ENCODE results near the gene ALKBH7. TPM values are rescaled to one million over a fixed set of nuclear protein-coding genes. Genes with fewer than 3 reads are reported as not detected.
A peak's percentile ranks its signal among the peaks of the same experiment; 100 is the strongest.
"Not testable (repeated sequence)": the region's sequence is repeated elsewhere in the genome, so short reads cannot be mapped to it uniquely, and the experiment has no call there.

The ALKBH7 gene
- total and polyA plus RNA-seq, 2 donors = 62.9 to 66.5 TPM

DNA sequence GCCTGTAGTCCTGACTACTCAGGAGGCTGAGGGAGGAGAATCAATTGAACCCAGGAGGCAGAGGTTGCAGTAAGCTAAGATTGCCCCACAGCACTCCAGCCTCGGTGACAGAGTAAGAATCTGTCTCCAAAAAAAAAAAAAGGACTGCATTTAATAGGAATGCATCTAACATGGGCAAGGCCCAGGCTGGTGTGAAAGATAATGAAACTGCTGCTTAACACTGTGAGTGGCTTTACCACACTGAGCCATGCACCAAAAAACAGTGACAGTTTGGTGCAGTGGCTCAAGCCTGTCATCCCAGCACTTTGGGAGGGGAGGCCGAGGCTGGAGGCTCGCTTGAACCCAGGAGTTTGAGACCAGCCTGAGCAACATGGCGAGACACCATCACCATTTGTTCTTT is 11.8 kb downstream of the ALKBH7 start:
- WGBS = 96% methylated on average over 4 of the region's 4 CpGs
- Histone ChIP-seq H3K36me3 (ENCODE audit: control insufficient read depth in 2 of 2, insufficient read depth in 2 of 2, low read length in 1 of 2) (peaks cover 86 to 89% of the 10 kb centered on the region in 2 donors), H3K9me3 (ENCODE audit: control insufficient read depth in 2 of 2, insufficient read depth in 1 of 2, low read length in 1 of 2) (peaks cover 1 to 5% of the 10 kb centered on the region in 2 donors), H3K4me3 (ENCODE audit: low read length in 2 of 2) (no peak overlapping the region), H3K27ac (ENCODE audit: low read depth in 1 of 2, low read length in 1 of 2) (no peak overlapping the region), H3K4me1 (ENCODE audit: control insufficient read depth in 2 of 2, insufficient read depth in 2 of 2, low read length in 2 of 2) (no peaks in the 10 kb centered on the region), H3K27me3 (ENCODE audit: control insufficient read depth in 2 of 2, insufficient read depth in 1 of 2, low read length in 1 of 2) (no peaks in the 10 kb centered on the region)
- DNase-seq (ENCODE audit: low read depth in 6 of 9, low spot score in 9 of 9) = no peak

DNA sequence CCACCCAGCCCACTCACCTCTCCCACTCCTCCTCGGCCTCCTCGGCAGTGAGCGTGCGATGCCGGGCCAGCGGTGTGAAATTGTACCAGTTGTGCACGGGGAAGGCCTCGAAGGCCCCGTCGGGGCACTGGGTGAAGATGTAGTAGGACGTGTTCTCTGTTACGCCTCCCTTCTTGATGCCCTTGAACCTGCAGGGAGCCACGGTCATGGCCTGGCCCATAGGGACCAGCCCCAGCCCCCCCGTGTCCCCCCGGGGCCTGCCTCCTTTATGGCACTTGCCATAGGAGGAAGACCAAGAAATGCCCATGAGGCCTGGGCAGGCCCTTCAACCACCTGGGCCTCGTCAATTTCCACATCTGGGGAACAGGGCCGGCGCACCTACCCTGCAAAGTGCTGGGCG is 14.8 kb downstream of the ALKBH7 start:
- no peak for DNase-seq (ENCODE audit: low read depth in 6 of 9, low spot score in 9 of 9)
- Histone ChIP-seq H3K27ac (ENCODE audit: low read depth in 1 of 2, low read length in 1 of 2) (no peak overlapping the region), H3K9me3 (ENCODE audit: control insufficient read depth in 2 of 2, insufficient read depth in 1 of 2, low read length in 1 of 2) (no peaks in the 10 kb centered on the region), H3K4me3 (ENCODE audit: low read length in 2 of 2) (no peak overlapping the region), H3K27me3 (ENCODE audit: control insufficient read depth in 2 of 2, insufficient read depth in 1 of 2, low read length in 1 of 2) (no peaks in the 10 kb centered on the region), H3K36me3 (ENCODE audit: control insufficient read depth in 2 of 2, insufficient read depth in 2 of 2, low read length in 1 of 2) (peaks cover 63 to 71% of the 10 kb centered on the region in 2 donors), H3K4me1 (ENCODE audit: control insufficient read depth in 2 of 2, insufficient read depth in 2 of 2, low read length in 2 of 2) (peaks cover 3 to 6% of the 10 kb centered on the region in 2 donors)
- WGBS = 96% methylated on average over 19 of the region's 19 CpGs

DNA sequence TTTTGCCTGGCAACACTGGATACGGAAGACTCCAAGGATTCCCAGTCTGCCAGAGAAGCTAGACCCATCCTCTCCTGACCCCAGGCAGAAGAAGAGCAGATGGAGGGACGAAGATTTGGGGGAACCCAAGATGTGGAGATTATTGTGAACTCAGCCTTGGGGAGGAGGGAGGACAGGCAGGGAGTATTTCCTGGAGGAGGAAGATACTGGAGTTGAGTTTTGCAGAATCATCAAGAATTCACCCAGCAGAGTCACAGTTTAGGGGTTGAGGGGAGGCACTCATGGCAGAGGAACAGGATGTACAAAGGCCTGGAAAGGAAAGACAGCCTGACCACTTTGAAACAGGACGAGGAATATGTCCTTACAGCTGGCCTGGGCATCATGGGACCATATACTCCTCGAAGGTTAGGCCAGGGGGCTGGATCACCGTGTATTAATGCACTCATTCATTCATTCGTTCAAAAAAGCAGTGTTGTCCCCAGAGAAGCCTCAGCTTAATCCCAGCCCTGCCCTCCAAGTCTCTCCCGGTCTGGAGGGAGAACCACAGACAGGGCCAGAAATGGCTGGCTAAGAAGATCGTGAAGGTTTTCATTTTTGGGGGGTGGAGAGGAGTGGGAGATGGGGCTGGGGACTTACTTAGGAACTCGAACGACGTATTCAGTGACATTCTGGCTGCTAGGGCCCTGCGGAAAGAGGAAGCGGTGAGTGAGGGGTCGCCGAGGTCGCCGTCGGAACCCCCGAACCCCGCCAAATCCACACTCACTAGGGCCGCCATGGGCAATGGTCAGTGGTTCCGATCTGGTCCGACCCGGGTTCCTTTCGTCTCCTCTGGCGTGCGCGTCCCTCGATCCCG is 19.9 kb downstream of the ALKBH7 start:
- Histone ChIP-seq H3K9me3 (ENCODE audit: control insufficient read depth in 2 of 2, insufficient read depth in 1 of 2, low read length in 1 of 2) (no peaks in the 10 kb centered on the region), H3K27me3 (ENCODE audit: control insufficient read depth in 2 of 2, insufficient read depth in 1 of 2, low read length in 1 of 2) (no peaks in the 10 kb centered on the region), H3K27ac (ENCODE audit: low read depth in 1 of 2, low read length in 1 of 2) (peak overlapping the region; percentile 72 to 87), H3K36me3 (ENCODE audit: control insufficient read depth in 2 of 2, insufficient read depth in 2 of 2, low read length in 1 of 2) (peaks cover 19 to 31% of the 10 kb centered on the region in 2 donors), H3K4me1 (ENCODE audit: control insufficient read depth in 2 of 2, insufficient read depth in 2 of 2, low read length in 2 of 2) (peaks cover 7 to 17% of the 10 kb centered on the region in 2 donors), H3K4me3 (ENCODE audit: low read length in 2 of 2) (peak overlapping the region; percentile 54 to 82)
- no peak for DNase-seq (ENCODE audit: low read depth in 6 of 9, low spot score in 9 of 9)
- WGBS = 9% methylated on average over 30 of the region's 30 CpGs

DNA sequence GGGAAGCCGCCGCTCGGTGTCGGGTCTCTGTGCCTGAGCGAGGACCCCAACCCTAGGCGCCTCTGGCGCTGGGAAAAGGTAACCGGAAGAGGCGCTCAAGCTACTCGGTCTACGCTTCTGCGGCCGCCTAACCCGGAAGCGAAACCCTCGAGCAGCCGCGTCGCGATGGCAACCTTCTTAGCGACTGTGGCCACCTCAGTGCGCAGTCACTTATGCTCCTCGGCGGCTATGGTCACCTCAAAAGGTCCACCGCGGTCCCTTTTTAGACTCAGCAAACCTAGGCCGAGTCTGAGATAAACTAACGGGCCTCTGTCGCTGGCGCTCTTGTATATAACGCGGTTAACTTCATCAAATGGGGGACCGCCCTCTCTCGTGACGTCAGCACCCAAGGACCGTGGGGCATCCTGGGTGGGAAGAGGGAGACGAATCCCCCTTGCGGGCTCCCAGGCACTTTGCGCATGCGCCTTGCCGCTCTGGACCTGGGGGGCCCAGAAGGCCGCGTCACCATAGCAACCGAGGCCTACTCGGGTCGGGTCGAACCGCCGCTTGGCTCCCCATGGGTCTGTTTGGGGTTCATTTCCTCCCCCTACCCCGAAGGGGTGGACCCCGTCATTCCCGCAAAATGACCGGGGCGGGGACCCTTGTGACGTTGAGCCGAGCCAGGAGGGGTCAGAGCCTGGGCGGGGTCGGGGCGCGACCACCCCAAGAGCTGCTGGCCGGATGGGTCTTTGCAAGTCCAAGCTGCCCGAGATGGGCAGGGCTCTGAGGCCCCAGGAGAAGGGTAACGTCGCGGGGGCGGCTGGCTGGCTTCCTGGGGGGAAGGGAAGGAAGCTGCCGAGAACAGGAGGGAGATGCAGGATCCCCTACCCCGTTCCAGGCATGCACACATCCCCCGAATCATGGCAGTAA is 20.7 kb downstream of the ALKBH7 start, which contains the start of gene GTF2F1:
GTF2F1 (minus strand) TSS at position 91 of the 909 bp plus-strand sequence. CDS start 169 bp downstream, outside the sequence.
- under 1% methylated on average over 69 of the region's 69 CpGs for WGBS
- Histone ChIP-seq H3K9me3 (ENCODE audit: control insufficient read depth in 2 of 2, insufficient read depth in 1 of 2, low read length in 1 of 2) (no peaks in the 10 kb centered on the region), H3K27me3 (ENCODE audit: control insufficient read depth in 2 of 2, insufficient read depth in 1 of 2, low read length in 1 of 2) (no peaks in the 10 kb centered on the region), H3K27ac (ENCODE audit: low read depth in 1 of 2, low read length in 1 of 2) (peak within 1 kb of the TSS; percentile 72 to 87), H3K4me1 (ENCODE audit: control insufficient read depth in 2 of 2, insufficient read depth in 2 of 2, low read length in 2 of 2) (peaks cover 7 to 17% of the 10 kb centered on the region in 2 donors), H3K4me3 (ENCODE audit: low read length in 2 of 2) (peak within 1 kb of the TSS; percentile 54 to 82), H3K36me3 (ENCODE audit: control insufficient read depth in 2 of 2, insufficient read depth in 2 of 2, low read length in 1 of 2) (peaks cover 10 to 23% of the 10 kb centered on the region in 2 donors)
- DNase-seq (ENCODE audit: low read depth in 6 of 9, low spot score in 9 of 9) = peak; percentile 89 to 97 (median 93)

DNA sequence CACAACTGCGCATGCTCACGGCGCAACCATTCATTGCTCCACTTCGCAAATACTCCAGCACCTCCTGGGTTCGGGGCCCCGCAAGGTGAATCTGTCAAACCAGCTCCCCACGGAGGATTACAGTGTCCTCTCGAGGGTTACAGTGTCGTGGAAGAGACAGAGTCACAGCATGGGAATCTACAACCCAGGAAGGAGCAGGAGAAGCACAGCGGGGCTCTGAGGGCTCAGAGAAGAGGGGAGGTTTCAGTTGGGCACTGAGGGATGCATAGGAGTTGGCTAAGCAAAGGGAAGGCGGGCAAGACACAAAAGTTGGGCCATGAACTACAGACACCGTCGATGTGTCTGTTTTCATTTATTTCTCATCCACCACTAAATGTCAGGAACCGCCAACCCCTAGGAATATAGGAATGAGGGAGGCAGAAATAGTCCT is 21.4 kb downstream of the ALKBH7 start:
- H3K4me1 ChIP-seq (ENCODE audit: control insufficient read depth in 2 of 2, insufficient read depth in 2 of 2, low read length in 2 of 2) = peaks cover 7 to 17% of the 10 kb centered on the region in 2 donors
- DNase-seq (ENCODE audit: low read depth in 6 of 9, low spot score in 9 of 9) = no peak
- 28% methylated on average over 14 of the region's 14 CpGs for WGBS
- H3K4me3 ChIP-seq (ENCODE audit: low read length in 2 of 2) = peak overlapping the region; percentile 54 to 82
- H3K9me3 ChIP-seq (ENCODE audit: control insufficient read depth in 2 of 2, insufficient read depth in 1 of 2, low read length in 1 of 2) = no peaks in the 10 kb centered on the region
- peaks cover 5 to 17% of the 10 kb centered on the region in 2 donors for H3K36me3 ChIP-seq (ENCODE audit: control insufficient read depth in 2 of 2, insufficient read depth in 2 of 2, low read length in 1 of 2)
- no peaks in the 10 kb centered on the region for H3K27me3 ChIP-seq (ENCODE audit: control insufficient read depth in 2 of 2, insufficient read depth in 1 of 2, low read length in 1 of 2)
- H3K27ac ChIP-seq (ENCODE audit: low read depth in 1 of 2, low read length in 1 of 2) = peak overlapping the region; percentile 72 to 87

DNA sequence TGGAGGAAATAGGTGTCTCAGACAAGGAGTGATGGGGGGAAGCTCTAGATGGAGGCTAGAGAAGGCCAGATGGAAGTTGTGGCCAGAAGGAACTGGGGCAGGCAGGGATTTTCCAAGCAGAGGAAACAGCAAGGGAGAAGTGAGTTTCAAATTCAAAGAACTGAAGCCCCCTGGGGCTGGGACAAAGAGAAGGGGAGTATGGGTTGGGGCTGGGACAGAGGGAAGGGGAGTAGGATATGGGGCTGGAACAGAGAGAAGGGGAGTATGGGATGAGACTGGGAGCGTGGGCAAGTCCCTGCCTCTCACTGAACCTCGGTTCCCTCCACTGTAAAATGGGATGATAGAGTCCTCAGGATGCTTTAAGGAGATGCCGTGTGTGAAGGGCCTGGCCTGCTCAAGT is 22.2 kb downstream of the ALKBH7 start:
- H3K27me3 ChIP-seq (ENCODE audit: control insufficient read depth in 2 of 2, insufficient read depth in 1 of 2, low read length in 1 of 2) = no peaks in the 10 kb centered on the region
- no peak for DNase-seq (ENCODE audit: low read depth in 6 of 9, low spot score in 9 of 9)
- no peaks in the 10 kb centered on the region for H3K9me3 ChIP-seq (ENCODE audit: control insufficient read depth in 2 of 2, insufficient read depth in 1 of 2, low read length in 1 of 2)
- peaks cover 0 to 8% of the 10 kb centered on the region in 2 donors for H3K36me3 ChIP-seq (ENCODE audit: control insufficient read depth in 2 of 2, insufficient read depth in 2 of 2, low read length in 1 of 2)
- no peak overlapping the region for H3K4me3 ChIP-seq (ENCODE audit: low read length in 2 of 2)
- H3K27ac ChIP-seq (ENCODE audit: low read depth in 1 of 2, low read length in 1 of 2) = no peak overlapping the region
- WGBS = 97% methylated on average over 3 of the region's 3 CpGs
- peaks cover 7 to 17% of the 10 kb centered on the region in 2 donors for H3K4me1 ChIP-seq (ENCODE audit: control insufficient read depth in 2 of 2, insufficient read depth in 2 of 2, low read length in 2 of 2)

DNA sequence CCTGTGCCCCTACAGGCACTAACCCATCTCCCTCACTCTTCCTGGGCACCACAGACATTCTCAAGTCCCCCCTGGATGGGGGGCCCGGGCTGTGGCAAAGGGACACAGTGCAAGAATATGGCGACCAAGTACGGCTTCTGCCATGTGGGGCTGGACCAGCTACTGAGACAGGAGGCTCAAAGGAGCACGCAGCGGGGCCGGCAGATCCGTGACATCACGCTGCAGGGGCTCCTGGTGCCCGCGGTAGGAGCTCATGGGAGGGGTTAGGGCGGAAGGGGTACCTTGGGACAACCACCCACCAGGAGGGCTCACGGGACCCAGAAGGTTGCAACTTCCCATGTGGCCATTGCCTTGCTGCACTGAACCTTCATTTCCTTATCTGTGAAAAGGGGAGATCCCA is 23.7 kb downstream of the ALKBH7 start:
- Histone ChIP-seq H3K9me3 (ENCODE audit: control insufficient read depth in 2 of 2, insufficient read depth in 1 of 2, low read length in 1 of 2) (no peaks in the 10 kb centered on the region), H3K27ac (ENCODE audit: low read depth in 1 of 2, low read length in 1 of 2) (no peak overlapping the region), H3K4me1 (ENCODE audit: control insufficient read depth in 2 of 2, insufficient read depth in 2 of 2, low read length in 2 of 2) (peaks cover 7 to 15% of the 10 kb centered on the region in 2 donors), H3K36me3 (ENCODE audit: control insufficient read depth in 2 of 2, insufficient read depth in 2 of 2, low read length in 1 of 2) (no peaks in the 10 kb centered on the region), H3K4me3 (ENCODE audit: low read length in 2 of 2) (no peak overlapping the region), H3K27me3 (ENCODE audit: control insufficient read depth in 2 of 2, insufficient read depth in 1 of 2, low read length in 1 of 2) (no peaks in the 10 kb centered on the region)
- WGBS = 96% methylated on average over 12 of the region's 12 CpGs
- DNase-seq (ENCODE audit: low read depth in 6 of 9, low spot score in 9 of 9) = no peak

DNA sequence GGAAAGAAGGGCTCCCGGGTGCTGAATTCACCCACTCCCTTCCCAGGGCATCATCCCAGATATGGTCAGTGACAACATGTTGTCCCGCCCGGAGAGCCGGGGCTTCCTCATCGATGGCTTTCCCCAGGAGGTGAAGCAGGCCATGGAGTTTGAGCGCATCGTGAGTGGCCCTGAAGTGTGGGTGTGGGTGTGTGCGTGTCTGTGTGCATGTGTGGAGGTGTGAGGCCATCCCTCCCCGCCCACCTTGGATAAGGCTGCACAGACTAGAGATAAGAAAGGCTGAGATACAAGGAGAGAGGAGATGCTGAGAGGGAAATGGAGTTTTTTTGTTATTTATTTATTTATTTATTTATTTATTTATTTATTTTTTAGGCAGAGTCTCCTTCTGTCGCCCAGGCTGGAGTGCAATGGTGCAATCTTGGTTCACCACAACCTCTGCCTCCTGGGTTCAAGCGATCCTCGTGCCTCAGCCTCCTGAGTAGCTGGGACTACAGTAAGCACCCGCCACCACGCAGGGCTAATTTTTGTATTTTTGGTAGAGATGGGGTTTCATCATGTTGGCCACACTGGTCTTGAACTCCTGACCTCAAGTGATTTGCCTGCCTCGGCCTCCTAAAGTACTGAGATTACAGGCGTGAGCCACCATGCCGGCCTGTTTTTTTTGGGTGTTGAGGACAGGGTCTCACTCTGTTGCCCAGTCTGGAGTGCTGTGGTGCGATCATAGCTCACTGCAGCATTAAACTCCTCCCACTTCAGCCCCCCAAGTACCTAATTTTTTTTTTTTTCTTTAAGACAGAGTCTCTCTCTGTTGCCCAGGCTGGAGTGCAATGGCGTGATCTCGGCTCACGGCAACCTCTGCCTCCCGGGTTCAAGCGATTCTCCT is 27.7 kb downstream of the ALKBH7 start:
- not testable (repeated sequence) for DNase-seq (ENCODE audit: low read depth in 6 of 9, low spot score in 9 of 9); H3K4me1 ChIP-seq (ENCODE audit: control insufficient read depth in 2 of 2, insufficient read depth in 2 of 2, low read length in 2 of 2); H3K9me3 ChIP-seq (ENCODE audit: control insufficient read depth in 2 of 2, insufficient read depth in 1 of 2, low read length in 1 of 2); H3K4me3 ChIP-seq (ENCODE audit: low read length in 2 of 2); H3K27ac ChIP-seq (ENCODE audit: low read depth in 1 of 2, low read length in 1 of 2); H3K36me3 ChIP-seq (ENCODE audit: control insufficient read depth in 2 of 2, insufficient read depth in 2 of 2, low read length in 1 of 2); H3K27me3 ChIP-seq (ENCODE audit: control insufficient read depth in 2 of 2, insufficient read depth in 1 of 2, low read length in 1 of 2)
- 95% methylated on average over 23 of the region's 23 CpGs for WGBS

All from thymus (tissue), 11 donors.